ENCODE data around the gene MED16.

Gene MED16

DNA sequence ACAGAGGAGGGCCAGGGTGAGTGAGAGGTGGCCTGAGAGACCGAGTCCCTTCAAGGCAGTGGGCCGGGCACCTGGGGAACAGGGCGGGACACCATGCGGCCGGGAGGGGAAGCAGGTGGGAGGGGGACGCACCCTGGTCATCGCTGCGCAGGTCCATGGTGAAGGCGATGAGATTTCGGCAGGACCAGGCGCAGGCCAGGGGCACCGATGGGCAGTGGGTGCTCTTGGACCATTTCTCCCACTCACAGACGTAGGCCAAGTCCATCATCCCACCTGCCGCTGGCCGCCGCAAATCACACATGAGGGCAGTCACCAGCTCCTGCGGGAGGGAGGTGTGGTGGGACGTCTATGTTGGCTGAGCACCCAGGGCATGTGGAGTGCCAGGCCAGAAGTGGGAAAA is 2.2 kb downstream of the MED16 start:
- no peak for TF ChIP-seq ZFX (IDR thresholded peaks at IDR 0.05; ENCODE audit: borderline replicate concordance)
- TF ChIP-seq, protein P1, sequence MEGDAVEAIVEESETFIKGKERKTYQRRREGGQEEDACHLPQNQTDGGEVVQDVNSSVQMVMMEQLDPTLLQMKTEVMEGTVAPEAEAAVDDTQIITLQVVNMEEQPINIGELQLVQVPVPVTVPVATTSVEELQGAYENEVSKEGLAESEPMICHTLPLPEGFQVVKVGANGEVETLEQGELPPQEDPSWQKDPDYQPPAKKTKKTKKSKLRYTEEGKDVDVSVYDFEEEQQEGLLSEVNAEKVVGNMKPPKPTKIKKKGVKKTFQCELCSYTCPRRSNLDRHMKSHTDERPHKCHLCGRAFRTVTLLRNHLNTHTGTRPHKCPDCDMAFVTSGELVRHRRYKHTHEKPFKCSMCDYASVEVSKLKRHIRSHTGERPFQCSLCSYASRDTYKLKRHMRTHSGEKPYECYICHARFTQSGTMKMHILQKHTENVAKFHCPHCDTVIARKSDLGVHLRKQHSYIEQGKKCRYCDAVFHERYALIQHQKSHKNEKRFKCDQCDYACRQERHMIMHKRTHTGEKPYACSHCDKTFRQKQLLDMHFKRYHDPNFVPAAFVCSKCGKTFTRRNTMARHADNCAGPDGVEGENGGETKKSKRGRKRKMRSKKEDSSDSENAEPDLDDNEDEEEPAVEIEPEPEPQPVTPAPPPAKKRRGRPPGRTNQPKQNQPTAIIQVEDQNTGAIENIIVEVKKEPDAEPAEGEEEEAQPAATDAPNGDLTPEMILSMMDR (IDR thresholded peaks at IDR 0.05) = no peak
- H3K27ac ChIP-seq = no peak overlapping the region

DNA sequence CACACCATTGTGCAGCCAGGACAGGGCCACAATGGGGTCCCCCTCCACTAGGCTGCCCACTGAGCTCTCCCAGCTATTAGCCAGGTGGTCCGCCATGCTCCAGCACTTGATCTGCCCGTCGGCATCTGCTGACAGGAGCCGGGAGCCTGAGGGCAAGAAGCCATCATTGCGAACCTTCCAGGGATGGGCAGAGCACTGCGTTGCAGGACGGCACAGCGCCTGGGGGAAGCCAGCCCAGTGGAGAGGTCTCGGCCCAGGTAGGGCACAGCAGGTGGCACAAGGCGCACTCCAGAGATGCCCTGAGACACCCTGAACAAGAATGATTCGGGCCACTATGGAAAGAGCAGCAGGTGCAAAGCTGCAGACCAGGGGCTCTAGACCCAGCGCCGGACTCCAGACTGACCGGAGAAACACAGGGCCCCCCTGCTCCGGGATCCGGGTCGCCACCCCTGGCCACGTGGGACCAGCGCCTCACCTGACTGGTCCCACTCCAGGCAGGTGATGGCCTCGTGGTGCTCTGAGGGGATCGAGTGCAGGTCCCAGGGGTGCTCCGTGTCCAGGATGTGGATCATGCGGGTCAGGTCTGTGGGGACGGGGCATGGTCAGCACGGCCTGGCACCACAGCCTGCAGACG is 3.2 kb downstream of the MED16 start:
- H3K27ac ChIP-seq = no peak overlapping the region
- no peak for TF ChIP-seq ZFX (IDR thresholded peaks at IDR 0.05; ENCODE audit: borderline replicate concordance)
- TF ChIP-seq, protein P1 (IDR thresholded peaks at IDR 0.05) = no peak

GRCh38 chr19:888581-889385 is 4.2 kb downstream of the MED16 start:
- TF ChIP-seq ZFX (IDR thresholded peaks at IDR 0.05; ENCODE audit: borderline replicate concordance) = no peak
- TF ChIP-seq, protein P1 (IDR thresholded peaks at IDR 0.05) = no peak
- no peak overlapping the region for H3K27ac ChIP-seq

- H3K27ac ChIP-seq = no peak overlapping the region
- no peak for TF ChIP-seq ZFX (IDR thresholded peaks at IDR 0.05; ENCODE audit: borderline replicate concordance)
- TF ChIP-seq, protein P1 (IDR thresholded peaks at IDR 0.05) = no peak
These were observed 5.4 kb downstream of the MED16 start for GRCh38 chr19:887599-887998.

GRCh38 chr19:887072-887471 is 5.9 kb downstream of the MED16 start:
- H3K27ac ChIP-seq = no peak overlapping the region
- TF ChIP-seq, protein P1 (IDR thresholded peaks at IDR 0.05) = no peak
- no peak for TF ChIP-seq ZFX (IDR thresholded peaks at IDR 0.05; ENCODE audit: borderline replicate concordance)

- H3K27ac ChIP-seq = no peak overlapping the region
These were observed 7.3 kb downstream of the MED16 start for GRCh38 chr19:885536-886224.

More at GRCh38 chr19:885536-886224, 7.3 kb downstream of the MED16 start:
- TF ChIP-seq, protein P1 (IDR thresholded peaks at IDR 0.05) = no peak
- no peak for TF ChIP-seq ZFX (IDR thresholded peaks at IDR 0.05; ENCODE audit: borderline replicate concordance)
